GM19324 (cell line): ENCODE data around the gene CENATAC.
"Not testable (repeated sequence)": the region's sequence is repeated elsewhere in the genome, so short reads cannot be mapped to it uniquely, and the experiment has no call there.

ENCODE experiments used
- ATAC-seq: cut with Tn5 transposase; IDR thresholded peaks from one replicate; pipeline ENCODE4 v1.9.1; 2021; ENCODE audit warnings: mild to moderate bottlenecking, moderate library complexity; ENCODE audit not compliant: unreplicated experiment, low FRiP score

CENATAC gene

DNA sequence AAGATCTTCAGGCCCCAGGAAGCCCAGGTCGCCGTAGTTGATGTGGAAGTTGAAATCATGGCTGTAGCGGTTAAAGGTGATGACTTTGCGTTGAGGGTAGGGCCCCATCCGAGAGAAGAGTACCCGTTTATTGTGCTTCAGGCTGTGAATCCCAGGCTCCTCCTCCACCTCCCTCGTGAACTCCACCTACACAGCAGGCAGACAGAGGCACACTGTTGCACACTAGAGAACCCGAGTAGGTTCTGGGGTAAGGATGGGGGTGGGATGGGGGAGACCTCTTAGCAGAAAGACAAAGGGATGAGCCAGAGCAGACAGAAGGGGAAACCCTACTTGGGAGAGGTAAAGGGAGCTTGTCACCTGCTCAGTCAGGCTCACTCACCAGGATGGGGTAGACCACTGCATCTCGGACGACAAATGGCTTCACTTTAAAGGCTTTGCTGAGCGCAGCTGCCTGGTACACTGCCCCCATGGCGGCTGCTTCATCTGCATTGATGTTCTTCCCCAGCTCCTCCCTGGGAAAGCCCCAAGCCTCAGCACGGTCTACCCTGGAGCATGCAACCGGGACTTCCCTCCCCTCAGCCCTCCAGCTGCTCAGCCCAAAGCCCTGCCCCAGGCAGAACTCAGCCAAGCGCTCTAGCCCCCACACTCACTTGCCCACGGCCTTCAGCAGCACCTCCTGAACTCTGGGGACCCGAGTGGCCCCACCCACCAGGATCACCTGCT lies 53.7 kb downstream of the CENATAC start:
- ATAC-seq: no peak

- ATAC-seq: no peak
Measured at GRCh38 chr11:119052163-119052814, 54.4 kb downstream of the CENATAC start.

- no peak for ATAC-seq
Measured at GRCh38 chr11:119054418-119054817, 56.5 kb downstream of the CENATAC start.

- ATAC-seq: no peak
Measured at GRCh38 chr11:119055901-119056300, 58.0 kb downstream of the CENATAC start.

- peak; percentile 13 for ATAC-seq
Measured at GRCh38 chr11:119056421-119056999, 58.6 kb downstream of the CENATAC start.

GRCh38 chr11:119057000-119057769 lies 59.2 kb downstream of the CENATAC start, which contains the start of gene HYOU1:
Gene HYOU1 (minus strand): TSS chr11:119057205. CDS start chr11:119056160, 1,045 bp downstream.
- peak; percentile 96 for ATAC-seq

DNA sequence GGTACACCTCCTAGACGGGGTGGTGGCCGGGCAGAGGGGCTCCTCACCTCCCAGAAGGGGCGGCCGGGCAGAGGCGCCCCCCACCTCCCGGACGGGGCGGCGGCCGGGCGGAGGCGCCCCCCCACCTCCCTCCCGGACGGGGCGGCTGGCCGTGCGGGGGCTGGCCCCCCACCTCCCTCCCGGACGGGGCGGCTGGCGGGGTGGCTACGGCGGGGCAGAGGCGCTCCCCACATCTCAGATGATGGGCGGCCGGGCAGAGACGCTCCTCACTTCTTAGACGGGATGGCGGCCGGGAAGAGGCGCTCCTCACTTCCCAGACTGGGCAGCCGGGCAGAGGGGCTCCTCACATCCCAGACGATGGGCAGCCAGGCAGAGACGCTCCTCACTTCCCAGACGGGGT lies 61.2 kb downstream of the CENATAC start:
- not testable (repeated sequence) for ATAC-seq

- no peak for ATAC-seq
Measured at GRCh38 chr11:119061256-119061655, 63.3 kb downstream of the CENATAC start.

- ATAC-seq: no peak
Measured at GRCh38 chr11:119062779-119063178, 64.8 kb downstream of the CENATAC start.

DNA sequence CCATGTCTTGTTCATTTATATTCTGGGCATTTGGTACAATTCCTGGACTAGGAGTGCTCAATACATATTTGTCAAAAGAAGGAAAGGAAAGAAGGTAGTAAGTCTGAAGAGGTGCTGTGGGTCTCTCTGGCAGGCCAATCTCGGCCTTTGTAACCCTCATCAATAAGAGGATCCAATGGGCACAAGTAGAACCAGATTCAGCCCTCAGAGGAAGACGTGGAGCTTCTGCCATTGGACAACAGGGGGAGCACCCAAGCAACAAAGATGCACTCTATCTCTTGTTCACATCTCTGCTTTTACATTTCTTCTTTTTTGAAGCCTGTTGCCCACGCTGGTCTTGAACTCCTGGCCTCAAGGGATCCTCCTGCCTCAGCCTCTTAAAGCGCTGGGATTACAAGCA lies 67.4 kb downstream of the CENATAC start:
- no peak for ATAC-seq
